ENCODE data around the gene FOLR1.

DNA sequence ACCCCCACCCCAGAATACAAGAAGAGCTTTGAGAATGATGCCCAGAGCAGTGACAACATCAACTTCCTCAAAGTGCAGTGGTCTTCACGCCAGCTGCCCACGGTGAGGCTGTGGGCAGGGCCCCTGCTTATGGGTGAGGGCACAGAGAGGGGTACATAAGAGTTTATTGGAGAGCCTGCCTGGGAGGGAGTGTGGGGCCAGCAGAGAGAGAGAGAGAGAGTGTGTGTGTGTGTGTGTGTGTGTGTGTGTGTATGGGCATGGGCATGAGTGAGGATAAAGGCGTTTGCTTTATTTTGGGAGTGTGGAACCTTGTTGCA lies 42.5 kb downstream of the FOLR1 start:
- TF ChIP-seq CTCF (conservative IDR thresholded peaks at IDR 0.05; ENCODE audit: low read depth, low read length) (no peak), EZH2 (IDR thresholded peaks at IDR 0.05; ENCODE audit: borderline replicate concordance, low read depth, low read length, poor library complexity, severe bottlenecking) (no peak)

All from A673 (cell line).